ENCODE measurements around the gene DLGAP1. TPM values are rescaled to one million over a fixed set of nuclear protein-coding genes. Genes with fewer than 3 reads are reported as not detected.

DLGAP1 gene
- total and polyA plus RNA-seq, 10 donors = 0.11 to 6.0 (median 2.1) TPM

GRCh38 chr18:3900327-3900726 is 554.8 kb downstream of the DLGAP1 start:
- Histone ChIP-seq H3K4me3 (no peak overlapping the region), H3K27ac (no peak overlapping the region), H3K27me3 (replicated peaks in 1 of 7) (no peaks in the 10 kb centered on the region), H3K4me1 (no peaks in the 10 kb centered on the region), H3K36me3 (no peaks in the 10 kb centered on the region), H3K9me3 (no peaks in the 10 kb centered on the region)
- DNase-seq = no peak
- WGBS, 5 donors = 79 to 93% (median 86%) methylated on average over 2 of the region's 2 CpGs
- intact Hi-C loops (cut with DNase I; ENCODE audit: low total_unique reads) = no loop called here
- TF ChIP-seq POLR2AphosphoS5 (IDR thresholded peaks at IDR 0.05) = no peak
- TF ChIP-seq POLR2A (IDR thresholded peaks at IDR 0.05) = no peak

GRCh38 chr18:3898861-3899613 is 556.1 kb downstream of the DLGAP1 start:
- no peaks in the 10 kb centered on the region for H3K4me1 ChIP-seq
- H3K36me3 ChIP-seq = no peaks in the 10 kb centered on the region
- no peak for DNase-seq
- intact Hi-C loops (cut with DNase I; ENCODE audit: low total_unique reads) = no loop called here
- H3K27ac ChIP-seq = no peak overlapping the region
- WGBS, 5 donors = 79 to 93% (median 83%) methylated on average over 4 of the region's 4 CpGs
- H3K4me3 ChIP-seq = no peak overlapping the region
- no peaks in the 10 kb centered on the region for H3K27me3 ChIP-seq (replicated peaks in 1 of 7)
- TF ChIP-seq POLR2A (IDR thresholded peaks at IDR 0.05) = no peak
- no peak for TF ChIP-seq CTCF (IDR thresholded peaks at IDR 0.05 in 8 of 11, conservative IDR thresholded peaks at IDR 0.05 in 3 of 11)
- TF ChIP-seq POLR2AphosphoS5 (IDR thresholded peaks at IDR 0.05) = no peak
- no peaks in the 10 kb centered on the region for H3K9me3 ChIP-seq

GRCh38 chr18:3892152-3892551 is 563.0 kb downstream of the DLGAP1 start:
- TF ChIP-seq CTCF (IDR thresholded peaks at IDR 0.05 in 8 of 11, conservative IDR thresholded peaks at IDR 0.05 in 3 of 11) = no peak
- no peak for TF ChIP-seq POLR2AphosphoS5 (IDR thresholded peaks at IDR 0.05)
- no peak for TF ChIP-seq POLR2A (IDR thresholded peaks at IDR 0.05)
- WGBS, 5 donors = 82 to 93% (median 87%) methylated on average over 2 of the region's 2 CpGs

GRCh38 chr18:3891245-3891644 is 563.9 kb downstream of the DLGAP1 start:
- TF ChIP-seq POLR2A (IDR thresholded peaks at IDR 0.05) (no peak), POLR2AphosphoS5 (IDR thresholded peaks at IDR 0.05) (no peak), CTCF (IDR thresholded peaks at IDR 0.05 in 8 of 11, conservative IDR thresholded peaks at IDR 0.05 in 3 of 11) (no peak)
- Histone ChIP-seq H3K27me3 (replicated peaks in 1 of 7) (no peaks in the 10 kb centered on the region), H3K36me3 (no peaks in the 10 kb centered on the region), H3K27ac (no peak overlapping the region), H3K4me1 (peaks cover 0 to 13% (median 0%) of the 10 kb centered on the region in 6 donors), H3K4me3 (no peak overlapping the region), H3K9me3 (no peaks in the 10 kb centered on the region)
- 60 to 77% (median 69%) methylated on average over 3 of the region's 3 CpGs for WGBS, 5 donors
- intact Hi-C loops (cut with DNase I; ENCODE audit: low total_unique reads) = no loop called here
- no peak for DNase-seq

More at GRCh38 chr18:3892152-3892551, 563.0 kb downstream of the DLGAP1 start:
- no peak for DNase-seq
- Histone ChIP-seq H3K9me3 (no peaks in the 10 kb centered on the region), H3K27me3 (replicated peaks in 1 of 7) (no peaks in the 10 kb centered on the region), H3K4me1 (peaks cover 0 to 5% (median 0%) of the 10 kb centered on the region in 6 donors), H3K36me3 (no peaks in the 10 kb centered on the region), H3K4me3 (no peak overlapping the region), H3K27ac (no peak overlapping the region)
- intact Hi-C loops (cut with DNase I; ENCODE audit: low total_unique reads) = no loop called here

Measured in spleen (tissue), 11 donors.